Brain microvascular endothelial cell (primary cell): ENCODE measurements around the gene CACNA1B.

Source experiments
- DNase-seq: peaks from one replicate; pipeline ENCODE4 v3.0.0-alpha.2; 2020
- H3K27ac ChIP-seq: fragments of 250-450 bp; sonication (Bioruptor Pico); 2 replicates; pipeline ENCODE4 v1.5.1; 2020; ENCODE audit warnings: mild to moderate bottlenecking, moderate library complexity
- H3K27me3 ChIP-seq: fragments of 250-450 bp; sonication (Bioruptor Pico); replicated peaks from 2 replicates; pipeline ENCODE4 v1.5.1; 2020; ENCODE audit warnings: mild to moderate bottlenecking
- H3K36me3 ChIP-seq: fragments of 250-450 bp; sonication (Bioruptor Pico); replicated peaks from 2 replicates; pipeline ENCODE4 v1.5.1; 2020; ENCODE audit warnings: mild to moderate bottlenecking
- H3K4me3 ChIP-seq: 2 replicates; pipeline ENCODE4 v1.5.1; 2011; ENCODE audit warnings: low read depth, mild to moderate bottlenecking, control low read depth, low read length, moderate library complexity
- in situ Hi-C: cut with HindIII; loops from 2 replicates; pipeline ENCODE4 v1.10.0; 2017; ENCODE audit warnings: low sequenced_read_pairs, low pct_ligation_motif_present
- TF ChIP-seq, protein P1 (sequence below): IDR thresholded peaks from 2 replicates; pipeline ENCODE4 v1.5.1; 2011; ENCODE audit warnings: low read depth, mild to moderate bottlenecking, moderate library complexity, low read length, control low read depth, inconsistent platforms; ENCODE audit errors: missing control alignments

The CACNA1B gene

DNA sequence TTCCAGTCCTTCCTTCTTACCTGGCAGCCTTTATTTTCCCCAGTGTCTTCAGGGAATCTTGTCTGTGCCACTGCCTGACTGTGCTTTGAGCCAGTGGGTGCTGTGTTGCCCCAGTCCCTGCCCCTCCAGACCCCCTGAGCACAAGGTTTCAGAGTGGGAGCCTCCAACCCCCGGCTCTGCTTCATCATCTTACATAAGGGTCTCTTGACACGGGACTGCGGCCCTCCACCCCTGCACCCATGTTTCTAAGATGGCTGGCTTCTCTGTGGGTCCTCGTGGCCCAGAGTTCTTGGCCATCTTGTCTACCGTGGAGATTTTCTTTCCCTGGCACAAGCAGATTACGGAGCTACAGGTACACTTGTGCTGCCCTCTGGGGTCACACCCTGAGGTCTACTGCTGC is 194.1 kb downstream of the CACNA1B start:
- Histone ChIP-seq H3K27ac (no peak overlapping the region), H3K27me3 (no peaks in the 10 kb centered on the region), H3K36me3 (no peaks in the 10 kb centered on the region), H3K4me3 (no peak overlapping the region)
- no peak for DNase-seq
- TF ChIP-seq, protein P1, sequence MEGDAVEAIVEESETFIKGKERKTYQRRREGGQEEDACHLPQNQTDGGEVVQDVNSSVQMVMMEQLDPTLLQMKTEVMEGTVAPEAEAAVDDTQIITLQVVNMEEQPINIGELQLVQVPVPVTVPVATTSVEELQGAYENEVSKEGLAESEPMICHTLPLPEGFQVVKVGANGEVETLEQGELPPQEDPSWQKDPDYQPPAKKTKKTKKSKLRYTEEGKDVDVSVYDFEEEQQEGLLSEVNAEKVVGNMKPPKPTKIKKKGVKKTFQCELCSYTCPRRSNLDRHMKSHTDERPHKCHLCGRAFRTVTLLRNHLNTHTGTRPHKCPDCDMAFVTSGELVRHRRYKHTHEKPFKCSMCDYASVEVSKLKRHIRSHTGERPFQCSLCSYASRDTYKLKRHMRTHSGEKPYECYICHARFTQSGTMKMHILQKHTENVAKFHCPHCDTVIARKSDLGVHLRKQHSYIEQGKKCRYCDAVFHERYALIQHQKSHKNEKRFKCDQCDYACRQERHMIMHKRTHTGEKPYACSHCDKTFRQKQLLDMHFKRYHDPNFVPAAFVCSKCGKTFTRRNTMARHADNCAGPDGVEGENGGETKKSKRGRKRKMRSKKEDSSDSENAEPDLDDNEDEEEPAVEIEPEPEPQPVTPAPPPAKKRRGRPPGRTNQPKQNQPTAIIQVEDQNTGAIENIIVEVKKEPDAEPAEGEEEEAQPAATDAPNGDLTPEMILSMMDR: no peak
- in situ Hi-C loops: no loop called here

DNA sequence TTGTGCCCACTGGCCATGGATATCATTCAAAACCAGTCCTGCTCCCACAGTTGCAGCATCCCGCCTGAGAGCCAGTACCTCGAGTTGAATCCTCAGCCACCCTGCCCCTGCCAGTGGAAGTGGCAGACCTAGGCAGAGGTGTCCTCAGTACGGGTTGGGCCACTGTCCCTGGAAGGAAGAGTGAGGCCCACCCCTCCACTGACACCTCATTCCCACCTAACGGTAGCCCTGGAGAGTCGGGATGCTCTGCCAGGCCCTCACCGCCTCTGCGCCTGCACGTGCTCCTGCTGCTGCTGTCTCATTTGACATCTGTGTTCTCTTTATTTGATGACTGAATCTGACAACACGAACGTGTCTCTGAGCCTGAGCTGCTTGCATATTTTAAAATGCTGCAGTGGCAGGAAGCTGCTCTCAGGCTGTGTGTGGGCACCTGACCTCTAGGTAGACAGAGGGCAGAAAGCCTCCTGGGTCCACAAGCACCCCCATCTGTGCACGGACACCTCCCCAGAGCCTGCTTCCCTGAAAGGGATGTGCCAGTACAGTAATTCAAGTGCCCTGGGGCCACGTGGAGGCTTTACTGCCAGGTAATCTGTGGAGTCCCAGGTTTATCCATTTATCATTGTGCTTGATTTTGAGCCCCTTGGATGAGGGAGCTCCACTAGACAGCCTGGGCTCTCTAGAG is 194.7 kb downstream of the CACNA1B start:
- H3K4me3 ChIP-seq: no peak overlapping the region
- TF ChIP-seq, protein P1: no peak
- in situ Hi-C loops: no loop called here
- H3K27ac ChIP-seq: no peak overlapping the region
- DNase-seq: no peak
- H3K36me3 ChIP-seq: no peaks in the 10 kb centered on the region
- no peaks in the 10 kb centered on the region for H3K27me3 ChIP-seq

DNA sequence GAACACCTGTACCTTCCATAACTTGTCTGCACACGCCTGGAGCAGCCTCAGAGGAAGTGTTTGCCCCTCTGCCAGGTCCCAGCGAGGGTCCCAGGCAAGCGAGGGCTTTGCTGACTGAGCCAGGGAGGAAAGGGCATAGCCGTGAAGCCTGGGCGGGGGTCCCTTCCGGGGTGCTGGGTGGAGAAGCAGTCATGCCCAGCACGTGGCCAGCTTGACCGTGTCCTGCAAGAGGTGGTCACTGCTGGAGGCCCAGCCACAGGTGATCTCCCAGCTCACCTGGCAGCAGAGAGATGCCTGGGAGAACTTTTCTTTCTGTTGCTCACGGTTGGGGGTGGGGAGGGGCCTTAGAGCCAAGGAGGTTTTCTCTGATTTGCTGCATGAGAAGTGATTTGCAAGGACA is 195.3 kb downstream of the CACNA1B start:
- H3K27ac ChIP-seq: no peak overlapping the region
- TF ChIP-seq, protein P1: no peak
- in situ Hi-C loops: no loop called here
- DNase-seq: no peak
- H3K27me3 ChIP-seq: no peaks in the 10 kb centered on the region
- H3K36me3 ChIP-seq: no peaks in the 10 kb centered on the region
- H3K4me3 ChIP-seq: no peak overlapping the region

DNA sequence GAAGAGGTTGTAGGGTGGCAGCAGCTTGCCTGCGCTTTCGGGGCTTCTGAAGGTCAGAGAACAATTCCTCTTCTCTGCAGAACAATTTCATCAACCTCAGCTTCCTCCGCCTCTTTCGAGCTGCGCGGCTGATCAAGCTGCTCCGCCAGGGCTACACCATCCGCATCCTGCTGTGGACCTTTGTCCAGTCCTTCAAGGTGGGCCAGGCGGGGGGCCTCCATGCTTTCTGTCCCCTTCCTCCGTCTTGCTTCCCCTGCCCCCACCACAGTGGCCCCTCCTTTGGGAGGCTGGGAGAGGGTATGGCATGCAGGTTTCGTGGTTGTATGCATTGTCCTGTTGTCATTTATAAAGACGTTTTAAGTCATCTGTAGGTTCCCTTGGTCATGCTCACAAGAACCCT is 195.8 kb downstream of the CACNA1B start:
- no peak overlapping the region for H3K27ac ChIP-seq
- H3K27me3 ChIP-seq: no peaks in the 10 kb centered on the region
- in situ Hi-C loops: no loop called here
- H3K4me3 ChIP-seq: no peak overlapping the region
- DNase-seq: no peak
- TF ChIP-seq, protein P1: no peak
- no peaks in the 10 kb centered on the region for H3K36me3 ChIP-seq

DNA sequence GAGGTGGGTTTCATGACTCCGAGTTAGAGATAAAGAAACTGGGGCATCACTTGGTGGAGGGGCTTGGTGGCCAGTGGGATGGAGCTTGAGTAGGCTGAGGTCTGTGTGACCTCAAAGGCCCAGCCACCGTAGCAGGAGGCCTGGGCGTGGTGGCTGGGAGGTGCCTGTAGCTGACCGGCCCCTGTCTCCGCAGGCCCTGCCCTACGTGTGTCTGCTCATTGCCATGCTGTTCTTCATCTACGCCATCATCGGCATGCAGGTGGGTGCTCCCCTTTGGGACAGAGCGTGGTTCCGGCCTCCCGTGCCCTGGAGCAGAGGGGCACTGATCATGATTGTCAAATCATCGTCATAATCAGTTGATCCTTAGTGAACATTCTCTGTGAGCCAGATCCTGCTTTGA is 196.2 kb downstream of the CACNA1B start:
- in situ Hi-C loops: no loop called here
- Histone ChIP-seq H3K4me3 (no peak overlapping the region), H3K27ac (no peak overlapping the region), H3K27me3 (no peaks in the 10 kb centered on the region), H3K36me3 (no peaks in the 10 kb centered on the region)
- no peak for DNase-seq
- TF ChIP-seq, protein P1: no peak

DNA sequence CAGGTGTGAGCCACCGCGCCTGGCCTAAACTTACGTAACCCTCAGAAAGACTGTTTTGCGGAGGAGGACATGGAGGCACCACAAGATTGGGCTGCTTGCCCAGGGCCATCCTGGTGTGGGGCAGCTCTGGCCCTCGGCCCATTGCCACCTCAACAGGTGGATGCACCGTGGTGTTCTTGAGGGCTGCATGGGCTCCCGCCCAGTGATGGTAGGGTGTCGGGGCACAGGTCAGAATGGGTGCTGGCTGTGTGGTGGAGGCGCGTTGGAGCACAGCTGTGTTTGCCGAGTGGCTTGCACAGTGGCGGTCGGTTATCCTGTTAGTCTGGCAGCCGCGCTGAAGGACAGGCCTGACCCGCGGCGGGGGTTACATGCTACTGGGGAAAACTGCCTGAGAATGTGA is 196.9 kb downstream of the CACNA1B start:
- in situ Hi-C loops: no loop called here
- H3K4me3 ChIP-seq: no peak overlapping the region
- H3K27me3 ChIP-seq: no peaks in the 10 kb centered on the region
- H3K36me3 ChIP-seq: no peaks in the 10 kb centered on the region
- no peak overlapping the region for H3K27ac ChIP-seq
- DNase-seq: no peak
- TF ChIP-seq, protein P1: no peak
